ENCODE data around the gene NPBWR2. TPM values are rescaled to one million over a fixed set of nuclear protein-coding genes. Genes with fewer than 3 reads are reported as not detected.

The NPBWR2 gene
- not detected in 5 replicates for total RNA-seq (2022; extraction: Qiagen RNA extraction; ENCODE audit: low read depth)

GRCh38 chr20:64106981-64107735, at the start of gene NPBWR2:
Gene NPBWR2, minus strand, starts transcription at chr20:64107565. Its CDS starts 734 bp downstream, at chr20:64106831.

GRCh38 chr20:64083804-64084684, 23.3 kb downstream of the NPBWR2 start, which contains the start of gene LKAAEAR1:
Gene LKAAEAR1, minus strand, starts transcription at chr20:64084398. Its CDS starts 179 bp downstream, at chr20:64084219.

GRCh38 chr20:64080013-64080812, 27.2 kb downstream of the NPBWR2 start, which contains the start of gene OPRL1:
Gene OPRL1, plus strand, starts transcription at chr20:64080082. Its CDS starts 12,639 bp downstream, at chr20:64092721.

GRCh38 chr20:64079273-64080012, 27.9 kb downstream of the NPBWR2 start, which contains the start of gene RGS19:
Gene RGS19, minus strand, starts transcription at chr20:64079518. Its CDS starts 2,632 bp downstream, at chr20:64076886.

GRCh38 chr20:64062596-64063388, 44.6 kb downstream of the NPBWR2 start, which contains the start of gene TCEA2:
Gene TCEA2, plus strand, starts transcription at chr20:64063198. Its CDS starts 115 bp downstream, at chr20:64063313.

Other genes starting within 250 kb of the NPBWR2 start
- gene ABHD16B, start 246.1 kb downstream of the NPBWR2 start, total RNA-seq (2022; extraction: Qiagen RNA extraction; ENCODE audit: low read depth): 0.05 TPM in 1 of 5 replicates, not detected in the others
- 125 to 141 TPM (median 132 TPM) in 5 replicates for gene TPD52L2, start 242.3 kb downstream of the NPBWR2 start, total RNA-seq (2022; extraction: Qiagen RNA extraction; ENCODE audit: low read depth)
- 24.9 to 32.4 TPM (median 29.2 TPM) in 5 replicates for gene DNAJC5, start 212.4 kb downstream of the NPBWR2 start, total RNA-seq (2022; extraction: Qiagen RNA extraction; ENCODE audit: low read depth)
- 22.3 to 34.4 TPM (median 28.8 TPM) in 5 replicates for gene UCKL1, start 151.1 kb downstream of the NPBWR2 start, total RNA-seq (2022; extraction: Qiagen RNA extraction; ENCODE audit: low read depth)
- gene ZNF512B, start 137.6 kb downstream of the NPBWR2 start, total RNA-seq (2022; extraction: Qiagen RNA extraction; ENCODE audit: low read depth): 9.7 to 13.9 TPM (median 10.9 TPM) in 5 replicates
- not detected in 5 replicates for gene SAMD10, start 127.9 kb downstream of the NPBWR2 start, total RNA-seq (2022; extraction: Qiagen RNA extraction; ENCODE audit: low read depth)
- 54.8 to 58.4 TPM (median 57.1 TPM) in 5 replicates for gene PRPF6, start 126.4 kb downstream of the NPBWR2 start, total RNA-seq (2022; extraction: Qiagen RNA extraction; ENCODE audit: low read depth)
- gene C20orf204, start 71.4 kb downstream of the NPBWR2 start, total RNA-seq (2022; extraction: Qiagen RNA extraction; ENCODE audit: low read depth): 0.16 to 0.57 TPM (median 0.37 TPM) in 5 replicates
- gene SOX18, start 57.9 kb downstream of the NPBWR2 start, total RNA-seq (2022; extraction: Qiagen RNA extraction; ENCODE audit: low read depth): 0.58 to 2.3 TPM (median 2.2 TPM) in 5 replicates
- gene TCEA2, start 44.4 kb downstream of the NPBWR2 start, total RNA-seq (2022; extraction: Qiagen RNA extraction; ENCODE audit: low read depth): 32.0 to 50.8 TPM (median 45.4 TPM) in 5 replicates
- gene RGS19, start 28.0 kb downstream of the NPBWR2 start, total RNA-seq (2022; extraction: Qiagen RNA extraction; ENCODE audit: low read depth): 13.7 to 27.6 TPM (median 23.8 TPM) in 5 replicates
- 0.44 to 0.76 TPM (median 0.57 TPM) in 5 replicates for gene OPRL1, start 27.5 kb downstream of the NPBWR2 start, total RNA-seq (2022; extraction: Qiagen RNA extraction; ENCODE audit: low read depth)
- 0.72 to 1.5 TPM (median 1.4 TPM) in 5 replicates for gene LKAAEAR1, start 23.2 kb downstream of the NPBWR2 start, total RNA-seq (2022; extraction: Qiagen RNA extraction; ENCODE audit: low read depth)
- gene MYT1, start 56.9 kb upstream of the NPBWR2 start, total RNA-seq (2022; extraction: Qiagen RNA extraction; ENCODE audit: low read depth): 0.05 to 0.27 TPM (median 0.09 TPM) in 4 of 5 replicates, not detected in the other
- gene PCMTD2, start 148.2 kb upstream of the NPBWR2 start, total RNA-seq (2022; extraction: Qiagen RNA extraction; ENCODE audit: low read depth): 9.8 to 16.4 TPM (median 13.0 TPM) in 5 replicates

Measured in A549 treated with CpdA at 1 μM for 4 hours (cell line).